ENCODE results near the gene COL19A1.

The COL19A1 gene

DNA sequence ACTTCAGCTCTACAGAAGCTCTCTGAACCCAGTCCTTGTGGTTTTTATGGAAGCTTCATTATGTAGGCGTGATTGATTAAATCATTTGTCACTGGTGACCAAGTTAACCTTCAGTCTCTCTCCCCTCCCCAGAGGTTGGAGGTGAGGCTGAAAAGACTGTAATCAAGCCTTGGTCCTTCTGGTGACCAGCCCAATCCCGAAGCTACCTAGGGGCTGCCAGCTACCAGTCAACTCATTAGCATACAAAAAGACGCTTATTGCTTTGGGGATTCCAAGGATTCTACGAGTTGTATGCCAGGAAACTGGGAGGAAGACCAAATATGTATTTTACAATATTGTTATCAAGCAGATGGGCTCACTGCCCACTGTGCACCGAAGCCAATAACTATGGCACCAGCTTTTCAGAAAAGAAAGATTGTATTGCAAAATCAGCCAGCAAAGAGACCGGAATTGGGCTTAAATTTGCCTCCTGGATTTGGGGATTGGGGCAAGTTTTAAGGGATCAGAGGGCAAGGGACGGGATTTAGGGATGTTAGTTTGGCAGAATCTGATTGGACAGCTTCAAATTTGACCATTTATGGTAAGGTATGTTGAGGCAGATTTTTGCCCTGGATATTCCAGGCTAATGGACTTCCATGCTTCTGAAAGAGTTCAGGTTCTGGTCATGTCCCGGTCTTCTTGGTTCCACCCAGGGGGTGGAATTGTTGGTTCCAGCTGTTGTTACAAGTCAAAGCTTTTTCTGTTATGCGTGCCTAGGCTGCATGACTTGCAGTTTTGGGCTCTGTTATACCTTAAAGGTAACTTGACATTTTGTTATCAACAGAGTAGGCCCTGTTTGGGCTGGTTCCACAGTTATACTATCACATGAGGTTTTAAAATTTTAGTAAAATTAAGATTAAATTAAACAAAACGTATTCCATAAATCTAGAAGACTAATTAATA is 269.1 kb downstream of the COL19A1 start:
- no peak for DNase-seq

DNA sequence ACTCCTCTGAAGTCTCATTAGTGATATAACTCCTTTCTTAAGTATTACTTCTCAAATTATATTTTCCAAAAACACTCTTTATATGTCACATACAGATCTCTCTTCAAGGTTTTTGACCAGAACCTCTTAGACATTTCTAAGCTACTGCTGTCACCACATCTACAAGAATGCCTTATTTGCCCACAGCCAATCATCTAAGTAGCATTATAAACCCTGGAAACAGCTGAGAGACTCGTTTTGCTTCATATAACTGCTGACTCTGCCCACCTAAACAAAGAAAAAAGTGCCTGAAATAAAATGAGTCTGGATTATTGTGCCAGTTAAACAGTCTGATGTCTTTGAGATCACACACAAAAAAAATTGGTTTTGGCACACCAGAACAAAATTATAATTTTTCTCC is 270.6 kb downstream of the COL19A1 start:
- no peak for DNase-seq

DNA sequence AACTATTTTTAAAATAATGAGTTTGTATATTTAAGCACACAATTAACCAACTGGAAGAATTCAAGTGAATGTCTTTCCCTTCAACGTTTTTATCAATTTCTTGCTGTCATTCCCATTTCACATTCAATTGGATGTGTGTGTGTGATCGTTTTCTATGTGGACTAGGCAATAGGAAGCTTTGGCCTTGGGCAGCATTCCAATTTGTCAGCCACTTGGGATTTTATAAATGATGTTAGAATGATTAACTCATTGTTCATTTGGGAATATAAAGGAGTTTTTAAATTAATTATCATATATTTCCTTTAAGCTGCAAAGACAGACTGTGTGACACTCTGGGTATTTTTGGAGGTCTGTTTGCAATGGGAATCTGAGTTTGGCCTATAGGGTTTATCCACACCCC is 274.1 kb downstream of the COL19A1 start:
- DNase-seq: no peak

DNA sequence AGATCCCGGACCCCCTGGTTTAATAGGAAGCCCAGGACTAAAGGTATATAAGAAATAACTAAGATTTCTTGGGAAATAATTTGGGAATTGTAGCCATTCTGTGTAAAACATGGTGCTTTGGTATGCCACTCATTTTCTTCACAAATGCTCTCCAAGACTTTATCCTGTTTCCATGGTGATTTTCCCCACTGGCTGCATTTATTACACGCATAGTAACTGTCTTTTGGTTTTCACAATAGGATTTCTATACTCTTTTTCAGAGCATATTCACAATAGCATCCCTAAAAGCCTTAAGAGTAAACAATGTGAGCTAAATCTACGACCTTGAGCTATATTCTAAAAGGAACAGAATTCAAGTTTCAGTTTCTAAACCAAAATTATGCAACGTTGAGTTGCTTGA is 275.7 kb downstream of the COL19A1 start:
- no peak for DNase-seq

GRCh38 chr6:70145178-70145577 is 278.8 kb downstream of the COL19A1 start:
- no peak for DNase-seq

GRCh38 chr6:70149209-70149788 is 282.9 kb downstream of the COL19A1 start:
- no peak for DNase-seq

DNA sequence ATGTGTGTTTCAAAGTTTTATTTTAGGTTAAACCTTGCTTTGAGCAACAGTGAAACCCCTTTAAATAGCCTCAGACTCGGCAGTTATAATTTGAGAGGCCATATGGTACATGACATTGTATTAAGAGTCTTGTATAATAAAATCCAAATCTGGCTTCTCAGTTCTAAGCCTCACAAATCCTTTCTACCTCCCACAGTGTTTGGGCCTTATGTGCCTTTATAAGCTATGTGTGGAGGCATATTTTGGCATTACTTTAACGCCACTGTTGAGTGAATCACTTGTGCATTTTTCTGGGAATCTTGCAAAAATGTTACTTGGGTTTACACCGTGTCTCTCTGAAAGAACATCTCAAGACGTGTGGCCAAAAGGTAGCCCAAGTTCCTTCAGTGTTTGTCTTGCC is 284.2 kb downstream of the COL19A1 start:
- no peak for DNase-seq

DNA sequence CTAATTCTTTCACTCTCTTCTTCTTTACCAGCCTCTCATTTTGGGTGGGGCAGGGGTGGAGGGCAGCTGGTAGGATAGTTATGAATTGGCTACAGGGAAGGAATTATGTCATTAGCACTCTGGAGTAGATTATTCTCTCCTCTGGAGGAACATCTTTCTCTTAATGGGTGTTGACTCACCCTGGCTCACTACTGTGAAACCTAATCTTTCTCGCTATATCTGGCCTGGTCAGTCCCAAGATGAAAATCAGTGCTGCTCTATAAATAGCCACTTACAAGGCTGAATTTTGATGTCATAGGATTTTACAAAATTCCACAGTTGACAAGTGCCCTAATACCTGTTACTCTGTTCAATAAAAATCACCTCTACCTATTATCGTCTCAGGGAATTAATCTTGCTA is 285.3 kb downstream of the COL19A1 start:
- no peak for DNase-seq

- no peak for DNase-seq
Measured at GRCh38 chr6:70152786-70153185, 286.4 kb downstream of the COL19A1 start.

GRCh38 chr6:70157086-70157485 is 290.7 kb downstream of the COL19A1 start:
- DNase-seq: no peak

DNA sequence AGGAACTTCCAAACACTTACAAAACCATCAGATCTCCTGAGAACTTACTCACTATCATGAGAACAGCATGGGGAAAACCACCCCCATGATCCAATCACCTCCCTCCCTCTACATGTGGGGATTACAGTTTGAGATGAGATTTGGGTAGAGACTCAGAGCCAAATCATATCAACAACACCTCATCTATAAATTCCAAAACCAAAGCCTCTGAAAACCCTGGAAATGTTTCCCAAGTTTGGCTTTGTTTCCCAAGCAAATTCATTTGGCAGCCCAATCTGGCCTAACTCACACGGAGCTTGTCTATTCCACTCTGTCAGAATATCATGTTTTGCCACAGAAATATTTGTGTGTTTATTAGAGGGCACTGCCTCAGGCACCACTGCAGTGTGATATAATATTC is 293.9 kb downstream of the COL19A1 start:
- DNase-seq: no peak

DNA sequence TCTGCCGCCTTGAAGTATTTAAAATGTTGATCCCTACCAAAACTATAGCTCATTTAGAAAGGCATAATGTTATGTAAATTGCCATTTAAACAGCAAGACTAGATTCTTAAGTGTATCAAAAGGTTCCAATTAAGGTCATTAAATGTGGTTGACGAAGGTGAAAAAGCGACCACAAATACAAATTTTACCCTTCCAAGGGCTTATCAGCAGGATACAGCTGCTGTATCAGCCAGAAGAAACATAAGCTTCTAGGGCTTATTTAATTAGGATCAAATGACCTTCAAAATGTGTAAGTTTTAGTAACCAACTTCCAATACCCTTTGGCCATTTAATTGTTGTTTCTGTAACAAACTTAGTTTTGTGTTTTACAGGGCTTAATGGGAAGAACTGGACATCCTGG is 296.6 kb downstream of the COL19A1 start:
- no peak for DNase-seq

- DNase-seq: peak; percentile 38
Measured at GRCh38 chr6:70163795-70164194, 297.4 kb downstream of the COL19A1 start.

DNA sequence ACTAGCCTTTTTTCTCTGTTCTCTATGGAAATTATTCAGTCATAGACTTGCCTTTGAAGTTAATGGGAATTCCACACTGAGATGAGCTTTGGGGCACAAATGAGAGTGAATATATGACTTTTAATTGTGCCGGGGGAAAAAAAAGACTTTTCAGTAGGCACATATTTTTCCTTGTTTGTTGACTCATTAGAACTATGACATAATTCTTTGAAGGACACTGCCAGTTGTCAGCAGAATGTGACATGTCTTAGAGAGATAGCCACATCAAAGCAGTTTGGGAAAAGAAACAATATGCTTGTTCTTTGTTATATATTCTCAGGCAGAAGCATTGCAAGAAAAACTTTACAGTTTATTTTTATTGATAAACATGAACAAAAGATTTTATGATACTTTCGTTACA is 298.2 kb downstream of the COL19A1 start:
- DNase-seq: no peak

DNA sequence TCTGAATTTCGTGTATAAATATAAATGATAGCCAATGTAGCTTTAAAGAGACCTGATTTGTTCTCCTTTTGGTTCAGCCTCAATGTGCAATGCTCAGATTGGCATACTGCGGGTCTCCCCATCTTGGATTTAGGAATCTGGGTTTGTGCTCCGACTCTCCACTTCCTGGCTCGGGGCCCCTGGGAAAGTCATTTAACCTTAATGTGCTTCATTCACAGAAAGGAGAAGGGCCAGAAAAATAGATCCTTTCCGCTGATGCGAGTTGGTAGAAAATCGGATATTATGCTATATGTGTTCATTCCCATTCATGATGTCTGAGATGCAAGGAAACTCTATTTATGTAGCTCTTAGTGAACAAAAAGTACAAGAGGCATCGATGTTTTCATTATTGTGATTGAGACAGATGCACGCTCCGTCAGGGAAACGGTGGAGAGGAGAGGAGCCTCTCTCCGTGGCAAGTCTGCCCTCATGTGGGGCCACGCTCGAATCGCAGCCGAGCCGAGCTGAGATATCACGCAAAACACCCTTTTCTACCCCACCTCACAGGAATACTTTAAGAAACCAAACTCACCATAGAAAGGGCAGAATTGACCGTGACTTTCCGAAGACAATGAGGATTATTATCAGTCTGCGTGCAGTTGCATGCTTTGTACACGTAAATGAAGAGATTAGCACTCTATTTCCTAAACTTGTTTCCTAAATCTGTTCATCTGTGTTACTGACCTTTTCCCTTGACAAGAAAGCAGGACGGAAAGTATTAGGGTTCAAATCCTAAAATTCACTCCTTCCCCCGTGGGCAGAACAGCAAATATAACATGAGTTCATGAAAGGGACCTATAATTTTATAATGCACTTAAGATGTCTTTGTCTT is 300.0 kb downstream of the COL19A1 start:
- peak; percentile 75 for DNase-seq

GRCh38 chr6:70168681-70169377 is 302.5 kb downstream of the COL19A1 start:
- no peak for DNase-seq

DNA sequence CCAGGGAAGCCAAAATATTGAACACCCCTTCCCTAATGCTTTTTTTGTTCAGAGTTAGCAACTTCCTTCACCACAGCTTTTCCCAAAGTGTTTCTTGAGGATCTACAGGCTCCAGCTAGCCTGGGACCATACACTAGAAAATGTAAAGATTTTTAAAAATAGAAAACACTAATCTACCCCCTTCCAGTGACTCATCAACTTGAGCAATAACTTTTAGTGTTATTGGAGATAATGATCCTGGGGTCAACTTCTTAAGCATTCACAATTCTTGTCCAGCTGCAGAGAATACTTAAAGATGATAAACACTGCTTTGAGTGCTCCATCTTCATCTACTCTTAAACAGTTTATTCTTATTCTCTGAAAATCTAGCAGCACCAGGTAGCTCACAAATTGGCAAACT is 304.9 kb downstream of the COL19A1 start:
- DNase-seq: no peak

DNA sequence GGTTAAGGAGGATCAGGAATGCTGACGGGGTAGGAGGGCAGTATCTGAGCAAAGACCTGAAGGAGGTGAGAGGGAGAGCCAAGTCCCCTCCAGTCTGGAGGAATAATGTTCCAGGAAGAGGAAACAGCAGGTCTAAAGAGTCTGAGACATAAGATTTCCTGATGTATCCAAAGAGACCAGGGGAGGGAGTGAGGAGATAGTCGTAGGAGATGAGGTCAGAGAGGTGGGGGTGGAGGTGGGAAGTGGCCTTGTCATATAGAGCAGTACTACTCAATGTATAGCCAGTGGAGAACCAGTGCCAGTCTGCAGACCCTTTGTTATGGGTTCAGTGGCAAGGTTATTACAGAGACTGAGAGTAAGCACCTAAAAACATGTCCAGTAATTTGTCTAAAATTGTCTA is 305.9 kb downstream of the COL19A1 start:
- DNase-seq: no peak

DNA sequence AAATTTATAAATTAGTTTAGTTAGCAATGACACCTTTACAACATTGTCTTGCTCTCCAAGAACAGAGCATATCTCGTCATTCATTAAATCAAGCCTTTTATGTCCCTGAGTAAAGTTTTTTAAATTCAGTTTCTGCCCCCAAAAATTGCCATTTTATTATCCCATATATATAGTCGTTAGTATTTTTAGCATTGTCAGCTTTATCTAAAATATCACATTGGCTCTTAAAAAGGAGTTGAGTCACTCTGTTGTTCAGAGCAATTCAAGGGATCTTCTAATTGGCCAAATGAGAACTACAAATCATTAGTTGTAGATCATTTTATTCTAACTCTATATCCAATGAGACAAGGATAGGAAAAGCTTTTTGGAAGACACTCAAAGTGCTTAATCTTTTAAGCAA is 309.4 kb downstream of the COL19A1 start:
- no peak for DNase-seq

GRCh38 chr6:70176842-70177550 is 310.6 kb downstream of the COL19A1 start:
- DNase-seq: no peak

GRCh38 chr6:70180183-70180900 is 314.0 kb downstream of the COL19A1 start:
- no peak for DNase-seq

Measured in islet precursor cell (in vitro differentiated cells).